Left cardiac atrium (tissue), 4 donors: ENCODE measurements around the gene OVCA2. TPM values are rescaled to one million over a fixed set of nuclear protein-coding genes. Genes with fewer than 3 reads are reported as not detected.
A peak's percentile ranks its signal among the peaks of the same experiment; 100 is the strongest.

Experiments
- ATAC-seq, 2 donors: fragments of 200-7000 bp; cut with Tn5 transposase; one replicate each; pipeline ENCODE4 v1.9.1; 2020; ENCODE audit warnings: mild to moderate bottlenecking in 2 of 2, moderate library complexity in 2 of 2
- DNase-seq: peaks from one replicate; pipeline ENCODE4 v3.0.0-alpha.2; 2020
- intact Hi-C, 2 donors: fragments of 100-400 bp; cut with DNase I; formaldehyde crosslinking; loops; one replicate each; pipeline versions ENCODE4 v1.14.1 to v1.15.1; 2022 to 2023
- total RNA-seq, 2 donors: library from RNA; stranded (reverse); fragmentation: NEBNext Ultra II Directional; extraction: Animal tissue kit (Norgen Biotek cat#: 25700); gene quantifications; one replicate each; pipeline ENCODE4 v1.2.1, GENCODE V29; 2021
- donor health status: DM: no; HTN: yes; CAD: no.
- donor health status: DM: no; HTN: yes; CAD: no; lungs with severe emphysema.
- donor health status: DM: yes; HTN: yes; CAD: no.
- donor health status: Dilated cardiomyopathy.

OVCA2 gene
- total RNA-seq, 2 donors from 2014 or later: 15.4 to 26.5 TPM

DNA sequence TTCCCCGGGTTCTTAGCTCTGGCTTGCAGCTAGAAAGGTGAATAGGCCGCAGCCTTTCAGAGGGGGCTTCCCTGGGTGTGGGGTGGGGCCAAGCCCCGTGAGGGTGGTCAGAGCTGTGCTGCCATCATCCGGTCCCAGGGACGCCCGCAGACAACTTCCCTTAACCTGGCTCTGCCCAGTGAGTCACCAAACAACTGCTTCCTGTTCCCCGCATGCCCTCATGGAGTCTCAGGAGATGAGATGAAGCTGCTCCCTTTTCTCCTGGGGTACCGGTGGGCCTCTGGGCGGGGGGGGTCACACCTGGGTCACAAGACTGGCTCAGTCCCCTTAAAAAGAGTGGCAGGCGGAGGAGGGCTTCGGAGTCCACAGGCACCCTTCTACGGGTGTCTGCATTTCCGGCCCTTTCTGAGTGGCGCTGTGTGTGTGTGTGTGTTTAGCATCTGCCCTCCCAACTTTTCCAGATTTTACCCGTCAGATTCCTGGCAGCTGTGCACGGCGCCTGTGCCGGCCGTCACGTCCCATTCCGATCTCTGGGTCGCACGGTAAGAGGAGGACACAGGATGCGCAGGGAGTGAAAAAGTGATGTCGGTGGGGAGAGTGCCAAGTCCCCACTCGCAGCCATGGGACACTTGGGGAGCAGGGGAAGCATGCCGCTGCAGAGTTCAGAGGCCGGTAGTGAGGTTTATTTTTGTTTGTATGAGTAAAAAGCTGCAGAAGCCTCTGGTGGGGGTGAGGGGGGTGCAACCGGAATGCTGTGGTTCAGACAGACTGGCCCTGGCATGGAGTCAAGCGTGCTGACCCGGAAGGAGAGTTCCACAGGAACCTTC is 29.8 kb downstream of the OVCA2 start:
- intact Hi-C loops: no loop called here
- DNase-seq: peak; percentile 71
- ATAC-seq: peak; percentile 31 to 53

DNA sequence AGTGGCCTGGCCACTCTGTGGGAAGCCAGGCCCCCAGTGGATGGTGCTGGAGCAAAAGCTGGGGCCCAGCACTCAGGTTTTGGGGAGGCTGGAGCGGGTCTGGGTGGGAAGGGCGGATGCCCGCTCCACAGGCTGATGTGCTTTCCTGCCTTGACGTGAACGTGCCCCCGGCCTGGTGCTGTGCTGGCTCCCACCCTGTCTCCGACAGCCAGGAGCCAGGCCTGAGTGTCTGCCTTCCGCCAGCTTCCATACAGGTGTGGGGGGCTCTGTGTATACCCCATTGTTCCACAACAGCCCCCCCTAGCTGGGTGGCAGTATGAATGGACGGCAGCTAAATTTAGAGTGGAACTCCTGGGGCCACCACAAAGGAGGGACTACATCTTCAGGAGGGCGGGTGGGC is 33.1 kb downstream of the OVCA2 start:
- intact Hi-C loops: no loop called here
- peak in 1 of 2 donors; percentile 6 for ATAC-seq

DNA sequence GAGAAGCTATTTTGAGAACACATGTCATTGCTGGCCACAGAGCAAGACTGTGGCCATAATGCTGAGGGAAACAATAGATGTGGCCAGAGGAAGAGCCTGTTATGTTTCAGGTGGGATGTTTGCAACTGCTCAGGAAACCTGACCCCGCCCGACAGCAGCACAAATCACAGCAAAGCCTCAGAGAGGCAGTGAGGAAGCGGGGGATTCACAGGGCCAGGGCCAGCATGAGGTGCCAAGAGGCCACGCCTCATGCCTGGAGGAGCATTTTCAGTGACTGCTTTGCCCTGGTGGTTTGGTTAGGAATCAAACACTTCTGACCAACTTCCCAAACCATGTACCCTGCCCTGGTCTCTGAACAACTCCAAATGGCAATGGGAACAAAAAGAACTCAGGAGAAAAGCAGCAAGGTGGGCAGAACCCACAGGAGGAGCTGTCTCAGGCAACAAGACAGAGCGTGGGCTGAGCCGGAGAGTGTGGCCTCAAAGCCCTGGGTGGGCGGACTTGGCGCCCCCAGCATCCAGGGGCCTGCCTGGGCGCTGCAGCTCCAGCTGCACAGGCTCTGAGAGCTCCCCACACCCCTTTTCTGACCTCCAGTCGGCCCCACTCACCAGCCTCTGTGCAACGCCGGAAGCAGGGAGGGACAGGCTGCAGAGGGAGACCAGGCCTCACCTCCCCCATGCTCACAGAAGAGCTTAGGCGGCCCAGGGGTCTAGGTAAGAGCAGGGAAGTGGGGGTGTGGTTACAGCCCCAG is 33.7 kb downstream of the OVCA2 start:
- DNase-seq (peak; percentile 72), ATAC-seq (peak; percentile 28 to 75)
- intact Hi-C loops: no loop called here

More for the DNA sequence above, 33.1 kb downstream of the OVCA2 start:
- no peak for DNase-seq

DNA sequence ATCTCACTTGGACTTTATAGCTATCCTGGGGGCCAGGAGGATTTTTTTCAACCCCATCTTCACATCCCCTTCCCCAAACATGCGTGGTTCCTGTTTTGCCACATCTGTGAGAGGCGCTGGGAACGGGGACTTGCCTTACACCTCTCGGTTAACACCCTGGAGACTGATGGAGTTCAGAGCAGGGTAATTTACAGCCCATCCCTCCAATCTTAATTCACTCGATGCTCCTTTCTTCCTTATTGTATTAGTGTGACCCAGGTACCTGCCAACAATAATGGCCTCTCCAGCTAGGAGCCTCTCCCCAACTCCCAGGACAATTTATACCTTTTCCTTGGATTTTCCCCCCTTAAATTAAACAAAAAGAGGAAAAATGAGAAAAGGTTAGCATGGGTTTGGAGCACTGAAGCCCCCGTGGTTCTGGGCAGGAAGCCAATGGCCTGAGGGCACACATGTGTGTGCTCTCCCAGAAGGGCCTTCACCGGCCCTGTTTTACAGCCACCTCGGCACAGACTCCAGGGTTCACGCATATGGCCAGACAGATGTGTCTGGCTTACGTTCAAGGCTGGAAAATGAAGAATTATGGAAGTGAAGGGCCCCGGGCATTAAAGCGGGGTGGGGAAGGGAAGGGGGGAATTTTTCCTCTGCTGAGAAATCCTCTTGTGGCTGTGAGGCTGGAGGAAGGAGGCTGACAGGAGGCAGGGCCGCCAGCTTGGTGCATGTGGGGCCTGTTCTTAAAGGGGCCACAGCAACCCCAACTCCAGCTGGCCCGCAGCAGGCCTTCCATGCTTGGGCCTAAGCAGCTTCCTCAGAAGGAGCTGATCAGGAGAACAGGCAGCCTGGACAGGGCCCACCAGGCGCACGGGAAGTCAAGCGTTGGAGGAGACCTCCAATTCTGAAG is 34.5 kb downstream of the OVCA2 start:
- no peak for DNase-seq
- intact Hi-C loops: no loop called here
- ATAC-seq: no peak

DNA sequence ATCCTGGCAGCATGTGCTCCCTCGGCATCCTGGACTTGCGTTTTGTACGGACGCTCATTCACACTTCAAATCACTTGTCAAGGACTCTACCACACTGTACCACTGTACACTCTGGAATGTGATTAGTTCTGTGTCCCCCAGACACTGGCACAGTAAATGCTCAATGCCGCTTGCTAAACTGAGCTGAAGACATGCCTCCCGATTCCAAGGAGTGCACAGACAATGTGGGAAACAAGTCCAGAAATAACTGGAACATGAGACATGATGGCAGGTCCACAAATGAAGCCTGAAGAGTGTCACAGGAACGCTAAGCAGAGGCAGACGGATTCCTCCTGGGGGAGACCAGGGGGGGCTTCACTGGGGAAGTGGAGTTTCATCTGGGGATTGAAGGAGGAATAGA is 35.2 kb downstream of the OVCA2 start:
- intact Hi-C loops: no loop called here
- DNase-seq: no peak
- ATAC-seq: no peak

DNA sequence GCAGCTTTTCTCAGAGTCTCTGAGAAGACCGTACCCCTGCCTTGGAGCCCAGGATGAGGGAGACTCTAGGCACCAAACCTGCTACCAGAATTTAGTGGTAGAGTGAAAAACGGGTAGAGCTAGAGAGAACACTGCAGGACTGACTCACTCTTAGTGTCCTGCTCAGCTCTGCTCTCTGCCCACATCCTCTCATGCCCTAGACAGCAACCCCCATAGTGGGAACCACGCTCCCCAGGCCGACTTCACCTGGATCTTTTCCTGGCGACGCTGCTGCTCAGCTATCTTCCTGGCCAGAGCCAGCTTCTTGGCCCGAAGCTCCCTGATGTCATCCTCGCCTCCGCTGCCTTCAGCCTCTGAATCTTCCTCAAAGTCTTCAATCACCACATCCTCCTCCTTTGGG is 39.7 kb downstream of the OVCA2 start:
- ATAC-seq (no peak), DNase-seq (no peak)
- intact Hi-C loops: no loop called here

DNA sequence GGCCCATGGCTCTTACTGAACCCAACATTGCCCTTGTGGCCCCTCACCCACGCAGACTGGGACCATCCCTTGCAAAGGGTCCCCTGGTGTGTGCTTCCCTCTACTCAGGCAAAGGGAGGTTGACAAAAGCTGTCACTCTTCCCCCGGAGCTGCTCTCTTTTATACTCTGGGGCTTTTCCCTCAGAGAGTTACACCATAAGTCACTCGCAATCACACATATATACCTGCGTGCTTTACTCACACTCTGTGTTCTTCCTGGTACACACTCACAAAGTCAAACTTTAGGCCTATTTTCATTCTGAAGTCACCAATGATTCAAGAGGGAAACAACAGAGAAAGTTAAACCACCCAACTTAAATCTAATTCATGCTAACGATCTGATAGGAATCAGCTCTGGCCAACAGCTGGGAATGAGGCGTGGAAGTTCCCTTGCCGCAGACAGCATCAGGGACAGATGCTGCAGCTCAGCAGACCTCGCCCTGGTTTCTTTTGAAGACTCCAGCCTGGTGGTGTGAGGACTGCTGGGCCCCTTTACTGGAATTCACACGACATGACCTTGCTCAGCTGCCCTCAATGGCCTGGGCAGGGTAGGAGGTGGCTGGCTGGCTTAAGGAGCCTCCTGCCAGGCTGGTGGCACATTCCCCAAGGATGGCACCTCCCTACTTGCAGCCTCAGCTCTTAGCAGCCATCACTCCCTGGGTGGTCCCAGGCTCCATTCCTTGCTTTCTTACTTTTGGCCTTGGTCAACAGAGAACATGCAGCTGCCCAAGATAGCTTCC is 40.4 kb downstream of the OVCA2 start:
- no peak for ATAC-seq
- intact Hi-C loops: no loop called here
- DNase-seq: no peak

DNA sequence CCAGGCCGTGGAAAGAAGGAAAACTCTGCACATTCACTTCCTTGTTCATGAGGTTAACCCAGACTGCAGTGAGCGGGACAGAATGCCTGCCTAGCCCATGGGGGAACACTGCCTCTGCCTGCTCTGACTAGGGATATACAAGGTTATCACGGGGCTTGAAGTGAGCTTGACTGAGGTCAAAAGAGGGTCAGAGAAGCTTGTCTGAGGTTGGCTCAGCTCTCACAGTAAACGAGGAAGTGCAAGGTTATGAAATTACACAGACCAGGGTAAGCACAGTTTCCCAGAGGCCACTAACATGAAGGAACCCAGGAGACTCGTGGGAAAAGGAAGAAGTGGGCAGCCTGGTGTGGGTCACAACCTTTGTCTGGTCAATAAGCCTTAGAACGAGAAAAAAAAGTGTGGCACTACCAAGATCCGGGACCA is 41.8 kb downstream of the OVCA2 start:
- peak; percentile 14 to 31 for ATAC-seq
- no peak for DNase-seq
- intact Hi-C loops: no loop called here

DNA sequence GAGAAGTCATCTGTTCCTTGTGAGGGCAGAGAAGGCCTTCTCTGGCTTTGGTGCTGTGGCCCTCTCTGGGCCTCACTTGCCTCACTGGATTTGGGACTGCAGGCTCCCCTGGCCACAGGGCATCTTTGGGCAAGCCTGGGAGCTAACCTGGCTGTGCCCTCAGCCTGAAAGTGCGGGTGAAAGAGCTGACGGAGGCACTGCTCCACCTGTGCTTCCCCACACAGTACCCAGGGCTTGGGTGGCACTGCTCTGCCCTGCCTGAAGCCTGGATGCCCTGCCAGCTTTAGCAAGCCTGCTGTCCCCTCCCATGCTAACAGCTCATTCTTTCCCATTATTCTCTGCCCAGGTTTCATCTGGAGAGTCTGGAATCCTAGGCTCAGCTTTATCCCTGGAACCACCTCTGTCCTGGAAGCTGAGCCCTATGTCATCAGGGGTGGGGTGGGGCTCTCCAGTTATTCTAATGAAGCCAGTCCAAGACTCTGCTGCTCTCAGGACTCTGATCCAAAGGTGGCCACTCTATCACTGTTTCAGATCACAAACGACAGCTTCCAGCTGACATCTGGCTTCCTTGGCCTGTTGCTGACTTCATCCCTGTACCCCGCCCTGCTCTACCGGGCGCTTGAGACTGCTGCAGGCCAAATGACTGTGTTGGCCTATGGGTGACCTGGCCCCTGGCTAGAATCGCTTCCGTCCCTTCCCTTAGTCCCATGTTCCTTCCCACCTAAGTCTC is 42.4 kb downstream of the OVCA2 start:
- intact Hi-C loops: no loop called here
- peak; percentile 76 for DNase-seq
- peak; percentile 31 to 71 for ATAC-seq

DNA sequence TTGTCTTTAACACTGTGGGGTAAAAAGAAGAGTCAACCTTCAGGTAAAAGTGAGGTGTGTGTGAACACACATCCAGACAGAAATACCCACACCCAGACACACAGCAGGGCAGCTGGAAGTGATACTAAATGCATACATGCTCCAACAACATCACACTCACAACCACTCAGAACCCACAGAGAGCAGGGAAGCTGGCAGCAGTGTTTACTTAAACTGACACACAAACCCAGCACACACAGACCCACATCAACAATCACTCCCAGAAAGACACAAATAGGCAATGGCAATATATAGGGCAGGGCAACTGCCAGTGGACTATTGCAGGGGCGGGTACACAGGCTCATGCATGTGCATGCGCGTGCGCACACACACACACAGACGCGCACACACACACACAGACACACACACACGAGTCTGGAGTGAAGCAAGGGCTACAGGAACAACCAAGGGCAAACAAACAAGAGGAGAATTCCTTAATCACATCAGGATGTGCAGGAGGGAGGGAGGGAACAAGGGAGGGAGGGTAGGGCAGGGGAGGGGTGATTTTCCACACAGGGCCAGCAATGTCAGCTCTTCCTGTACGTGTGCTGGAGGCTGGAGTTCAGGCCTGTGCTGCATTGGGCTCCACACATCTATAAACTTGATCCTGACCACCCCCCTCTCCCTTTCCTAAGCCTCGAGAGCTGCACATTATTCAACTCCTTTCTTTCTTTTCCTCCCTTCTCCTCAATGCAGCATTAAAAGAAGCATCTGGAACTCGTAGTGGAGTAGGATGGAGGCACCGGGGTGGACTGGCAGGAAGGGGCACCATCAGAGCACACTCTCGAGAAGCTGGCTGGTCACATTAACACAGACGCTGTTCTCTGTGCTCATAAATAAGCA is 43.2 kb downstream of the OVCA2 start:
- peak; percentile 45 to 55 for ATAC-seq
- intact Hi-C loops: no loop called here
- peak; percentile 63 for DNase-seq

DNA sequence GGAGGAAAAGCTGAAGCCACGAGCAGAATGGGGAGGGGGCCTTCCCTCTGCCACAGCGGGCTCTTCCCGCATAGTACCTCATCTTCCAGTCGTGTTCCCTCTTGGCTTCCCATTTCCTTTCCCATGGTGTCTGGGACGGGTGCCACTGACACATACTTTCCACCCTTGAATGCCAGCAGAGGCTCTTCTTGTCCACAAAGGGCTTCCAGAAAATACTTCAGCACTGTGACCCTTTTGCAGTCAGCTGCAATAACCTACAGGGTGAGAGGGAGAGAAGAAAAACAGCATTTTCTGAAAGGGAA is 43.8 kb downstream of the OVCA2 start:
- ATAC-seq (peak; percentile 16 to 25), DNase-seq (peak; percentile 74)
- intact Hi-C loops: no loop called here

DNA sequence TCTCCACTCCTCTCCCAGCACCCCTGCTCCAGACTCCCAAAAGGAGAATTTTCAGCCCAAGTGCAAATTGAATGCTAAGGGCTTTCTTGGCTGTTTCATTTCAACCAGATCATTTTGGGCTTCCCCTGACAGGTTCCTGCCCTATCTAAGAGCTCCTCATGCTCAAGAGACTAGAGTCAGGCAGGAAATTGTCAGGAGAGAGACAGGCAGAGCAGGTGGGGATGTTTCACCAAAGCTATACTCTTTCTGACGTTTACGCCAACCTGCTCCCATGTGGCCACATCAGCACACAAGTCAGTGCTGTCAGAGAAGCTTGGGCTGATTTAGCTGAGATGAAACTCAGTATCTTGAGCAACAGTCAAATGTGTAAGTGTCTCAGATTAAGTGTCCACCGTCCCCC is 44.5 kb downstream of the OVCA2 start:
- intact Hi-C loops: no loop called here
- DNase-seq (no peak), ATAC-seq (no peak)

DNA sequence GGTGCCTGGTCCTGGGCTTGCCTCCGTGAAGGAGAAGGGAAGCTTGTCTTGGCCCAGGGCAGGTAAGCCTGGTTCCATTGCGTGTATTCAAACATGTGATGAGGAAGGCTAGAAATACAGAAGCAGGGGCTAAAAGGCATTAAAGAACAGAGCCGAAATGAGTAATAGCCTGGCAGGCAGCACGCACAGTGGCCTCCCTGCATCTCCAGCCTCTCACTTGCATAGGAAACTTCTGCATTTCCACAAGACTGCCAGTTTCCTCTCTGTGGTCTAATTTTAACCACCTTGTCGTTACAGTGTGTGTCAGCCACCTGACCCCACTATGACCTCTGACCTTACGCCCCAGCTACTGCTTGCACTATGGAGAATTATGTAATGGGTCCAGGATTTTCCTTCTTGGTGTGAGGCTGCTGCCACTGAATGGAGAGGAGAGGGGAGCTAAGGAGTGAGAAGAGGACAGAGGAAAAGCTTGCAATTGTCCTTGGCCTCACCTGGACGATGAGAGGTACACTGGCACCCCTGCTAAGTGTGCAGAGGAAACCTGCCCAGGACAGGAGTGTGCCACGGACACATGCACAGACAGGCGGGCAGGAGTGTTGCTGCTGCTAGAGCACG is 45.9 kb downstream of the OVCA2 start:
- ATAC-seq (peak in 1 of 2 donors; percentile 7), DNase-seq (peak; percentile 62)
- intact Hi-C loops: no loop called here

DNA sequence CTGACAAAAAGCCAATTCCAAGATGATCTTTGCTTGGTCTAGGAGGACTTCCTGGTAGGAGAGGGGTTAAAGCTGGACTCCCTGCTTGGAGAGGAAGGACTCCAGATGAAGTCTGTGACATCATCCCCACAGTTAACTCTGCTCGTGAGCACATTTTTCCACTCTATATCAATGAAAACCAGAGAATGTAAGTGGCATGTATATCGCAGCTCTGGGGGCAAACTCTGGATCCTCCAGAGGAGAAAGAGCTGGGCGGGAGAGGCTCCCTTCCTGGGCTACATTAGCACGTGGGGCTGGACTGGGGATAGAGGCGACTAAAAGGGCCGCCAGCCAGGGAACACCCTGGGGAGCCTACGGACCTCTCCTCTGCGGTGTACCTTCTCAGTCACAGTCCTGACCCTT is 47.2 kb downstream of the OVCA2 start:
- ATAC-seq (peak in 1 of 2 donors; percentile 3), DNase-seq (no peak)
- intact Hi-C loops: no loop called here

DNA sequence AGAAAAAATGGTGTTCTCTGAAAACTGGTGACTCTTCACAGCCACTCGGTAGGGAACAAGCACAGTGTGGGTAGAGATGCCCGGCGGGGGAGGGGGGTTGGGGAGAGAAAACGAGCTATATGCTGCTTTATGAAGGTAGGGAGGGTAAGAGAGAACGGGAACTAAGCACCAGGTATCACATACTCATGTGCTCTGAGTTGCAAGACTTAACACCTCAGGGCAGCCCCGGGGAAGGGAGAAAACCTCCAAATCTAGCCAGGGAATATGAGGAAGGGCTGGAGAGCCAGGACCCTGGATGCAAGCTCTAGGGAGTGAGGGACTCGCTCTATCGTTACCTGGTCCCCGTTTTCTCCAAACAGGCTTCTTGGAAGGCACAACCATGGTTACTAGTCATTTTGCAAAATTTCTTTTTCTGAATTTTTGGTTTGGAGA is 48.4 kb downstream of the OVCA2 start:
- intact Hi-C loops: loop anchor here (5.0 to 10.0 kb wide), 2 partner anchors 33 to 155 kb away; partner anchors contain the start of gene HIC1 (in 1 of the 2)
- ATAC-seq: no peak
- no peak for DNase-seq

DNA sequence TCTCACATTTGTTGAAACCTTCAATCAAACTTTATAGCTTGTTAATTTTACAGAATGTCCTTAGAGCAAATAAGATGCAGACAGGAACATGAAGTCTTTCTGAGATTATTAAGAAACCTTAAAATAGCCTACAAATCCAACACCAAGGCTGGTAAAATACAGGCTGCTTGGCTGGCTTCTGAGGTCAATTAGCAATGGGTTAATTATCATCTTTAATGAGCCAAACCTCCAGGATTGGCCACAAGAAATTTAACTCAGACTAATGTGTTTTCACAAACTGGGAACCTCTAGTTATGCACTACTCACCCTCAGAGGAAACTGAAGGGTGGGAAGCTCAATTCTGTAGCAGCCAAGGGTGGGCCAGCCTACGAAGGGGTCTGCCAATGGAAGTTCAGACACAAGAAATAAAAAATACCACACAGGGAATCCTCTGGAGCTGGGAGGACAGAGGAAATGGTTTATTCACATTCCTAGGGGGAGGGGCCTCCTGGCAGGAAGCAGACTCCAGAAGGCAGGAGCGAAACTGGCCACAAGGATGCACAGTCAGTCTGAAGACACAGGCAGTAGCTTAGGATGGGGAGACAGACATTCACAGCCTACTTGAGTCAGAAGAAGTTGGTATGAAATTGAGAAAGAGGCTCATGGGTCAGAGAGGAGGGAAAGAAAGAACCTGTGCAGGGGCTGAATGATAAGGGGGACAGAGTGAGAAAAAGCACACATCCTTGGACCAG is 49.1 kb downstream of the OVCA2 start:
- ATAC-seq: peak; percentile 55 to 71
- peak; percentile 70 for DNase-seq
- intact Hi-C loops: loop anchor here (5.0 to 10.0 kb wide), 2 partner anchors 34 to 154 kb away; partner anchors contain the start of gene HIC1 (in 1 of the 2)
